WTC11 (cell line): ENCODE results near the gene MOB3C. TPM values are rescaled to one million over a fixed set of nuclear protein-coding genes. Genes with fewer than 3 reads are reported as not detected.
"Not testable (repeated sequence)": the region's sequence is repeated elsewhere in the genome, so short reads cannot be mapped to it uniquely, and the experiment has no call there.

Experiments
- ATAC-seq: fragments of 200-7000 bp; cut with Tn5 transposase; 2 replicates; pipeline ENCODE4 v1.10.0; 2021; ENCODE audit warnings: mild to moderate bottlenecking, moderate library complexity
- CTCF ChIA-PET: fragments of 300-600 bp; sonication (Branson Sonifier 250); formaldehyde crosslinking; loops from one replicate; lab custom pipeline; 2021; ENCODE audit warnings: antibody characterized with exemption; lab: Charles Lee
- POLR2A ChIA-PET: fragments of 350-600 bp; sonication (Branson Sonifier 250); formaldehyde crosslinking; loops from one replicate; lab custom pipeline; 2021; ENCODE audit warnings: antibody characterized with exemption; lab: Charles Lee
- DNase-seq: peaks from one replicate; pipeline ENCODE4 v3.0.0; 2021; ENCODE audit warnings: low spot score
- H3K27ac Mint-ChIP-seq: 2 replicates; pipeline ENCODE4 v1.8.0; 2021; ENCODE audit warnings: mixed read lengths
- H3K27me3 Mint-ChIP-seq: 2 replicates; pipeline ENCODE4 v1.8.0; 2021; ENCODE audit warnings: low read depth, mild to moderate bottlenecking, moderate library complexity, mixed read lengths
- H3K36me3 Mint-ChIP-seq: 2 replicates; pipeline ENCODE4 v1.8.0; 2021; ENCODE audit warnings: mixed read lengths
- H3K4me1 Mint-ChIP-seq: 2 replicates; pipeline ENCODE4 v1.8.0; 2022; ENCODE audit warnings: mixed read lengths
- H3K4me3 Mint-ChIP-seq: 2 replicates; pipeline ENCODE4 v1.8.0; 2021; ENCODE audit warnings: mild to moderate bottlenecking, moderate library complexity, mixed read lengths
- H3K9me3 Mint-ChIP-seq: 2 replicates; pipeline ENCODE4 v1.8.0; 2021; ENCODE audit warnings: mixed read lengths
- CBFB ChIP-seq: sonication (generic); formaldehyde crosslinking; IDR thresholded peaks from 2 replicates; pipeline ENCODE4 v1.8.1; 2022; ENCODE audit warnings: mild to moderate bottlenecking, low read depth, missing genetic modification reagents
- ESRRA ChIP-seq: sonication (generic); formaldehyde crosslinking; IDR thresholded peaks from 2 replicates; pipeline ENCODE4 v1.8.1; 2022; ENCODE audit warnings: mild to moderate bottlenecking, missing genetic modification reagents, borderline replicate concordance
- FOXJ3 ChIP-seq: sonication (generic); formaldehyde crosslinking; IDR thresholded peaks from 2 replicates; pipeline ENCODE4 v1.9.0; 2021; ENCODE audit warnings: missing genetic modification reagents, mild to moderate bottlenecking, borderline replicate concordance
- GABPB1 ChIP-seq: sonication (generic); formaldehyde crosslinking; IDR thresholded peaks from 2 replicates; pipeline ENCODE4 v1.8.1; 2023; ENCODE audit warnings: mild to moderate bottlenecking, missing genetic modification reagents
- GRHL2 ChIP-seq: fragments of 250-450 bp; sonication (Bioruptor Pico); IDR thresholded peaks from 2 replicates; pipeline ENCODE4 v1.8.0; 2022; ENCODE audit warnings: mild to moderate bottlenecking, moderate library complexity; ENCODE audit not compliant: insufficient replicate concordance, severe bottlenecking
- MXD4 ChIP-seq: fragments of 250-450 bp; sonication (Bioruptor Pico); IDR thresholded peaks from 2 replicates; pipeline ENCODE4 v1.8.0; 2021; ENCODE audit warnings: mild to moderate bottlenecking, moderate library complexity, borderline replicate concordance
- NR2C2 ChIP-seq: sonication (generic); formaldehyde crosslinking; IDR thresholded peaks from 2 replicates; pipeline ENCODE4 v1.8.0; 2022; ENCODE audit warnings: mild to moderate bottlenecking, missing genetic modification reagents
- OVOL2 ChIP-seq: fragments of 250-450 bp; sonication (Bioruptor Pico); IDR thresholded peaks from 2 replicates; pipeline ENCODE4 v1.9.0; 2021; ENCODE audit warnings: mild to moderate bottlenecking, borderline replicate concordance
- PRRX2 ChIP-seq: fragments of 250-450 bp; sonication (Bioruptor Pico); IDR thresholded peaks from 2 replicates; pipeline ENCODE4 v1.8.0; 2021; ENCODE audit warnings: mild to moderate bottlenecking
- RELA ChIP-seq: sonication (generic); formaldehyde crosslinking; IDR thresholded peaks from 2 replicates; pipeline ENCODE4 v1.8.1; 2022; ENCODE audit warnings: missing genetic modification reagents, mild to moderate bottlenecking, borderline replicate concordance
- ZBTB21 ChIP-seq: sonication (generic); formaldehyde crosslinking; IDR thresholded peaks from 2 replicates; pipeline ENCODE4 v1.8.1; 2023; ENCODE audit warnings: mild to moderate bottlenecking, missing genetic modification reagents, borderline replicate concordance
- ZNF219 ChIP-seq: sonication (generic); formaldehyde crosslinking; IDR thresholded peaks from 2 replicates; pipeline ENCODE4 v1.8.0; 2023; ENCODE audit warnings: missing genetic modification reagents, mild to moderate bottlenecking, borderline replicate concordance
- ZNF423 ChIP-seq: fragments of 250-450 bp; sonication (Bioruptor Pico); IDR thresholded peaks from 2 replicates; pipeline ENCODE4 v2.1.2; 2022; ENCODE audit warnings: mild to moderate bottlenecking, moderate library complexity
- ZNF671 ChIP-seq: fragments of 250-450 bp; sonication (Bioruptor Pico); IDR thresholded peaks from 2 replicates; pipeline ENCODE4 v1.8.0; 2021; ENCODE audit warnings: mild to moderate bottlenecking
- total RNA-seq: library from RNA; stranded (reverse); gene quantifications from 3 replicates; pipeline ENCODE4 v1.2.3, GENCODE V29; 2021
- TF ChIP-seq, protein P1 (sequence below): sonication (generic); formaldehyde crosslinking; IDR thresholded peaks from 2 replicates; pipeline ENCODE4 v1.8.1; 2023; ENCODE audit warnings: mild to moderate bottlenecking, missing genetic modification reagents, moderate library complexity
- TF ChIP-seq, protein P2 (sequence below): sonication (generic); formaldehyde crosslinking; IDR thresholded peaks from 2 replicates; pipeline ENCODE4 v1.8.1; 2023; ENCODE audit warnings: mild to moderate bottlenecking, missing genetic modification reagents
- TF ChIP-seq, protein P3 (sequence below): sonication (generic); formaldehyde crosslinking; IDR thresholded peaks from 2 replicates; pipeline ENCODE4 v1.8.0; 2023; ENCODE audit warnings: mild to moderate bottlenecking, missing genetic modification reagents
- TF ChIP-seq, protein P4 (sequence below): sonication (generic); formaldehyde crosslinking; IDR thresholded peaks from 2 replicates; pipeline ENCODE4 v1.8.0; 2022; ENCODE audit warnings: missing genetic modification reagents
- TF ChIP-seq, protein P5 (sequence below): fragments of 250-450 bp; sonication (Bioruptor Pico); conservative IDR thresholded peaks from 2 replicates; pipeline ENCODE4 v1.9.0; 2021; ENCODE audit warnings: mild to moderate bottlenecking
- TF ChIP-seq, protein P6 (sequence below): sonication (generic); formaldehyde crosslinking; IDR thresholded peaks from 2 replicates; pipeline ENCODE4 v1.8.0; 2022; ENCODE audit warnings: mild to moderate bottlenecking, missing genetic modification reagents

The MOB3C gene
- total RNA-seq, 1 experiment from 2014 or later, result 3.1 TPM

DNA sequence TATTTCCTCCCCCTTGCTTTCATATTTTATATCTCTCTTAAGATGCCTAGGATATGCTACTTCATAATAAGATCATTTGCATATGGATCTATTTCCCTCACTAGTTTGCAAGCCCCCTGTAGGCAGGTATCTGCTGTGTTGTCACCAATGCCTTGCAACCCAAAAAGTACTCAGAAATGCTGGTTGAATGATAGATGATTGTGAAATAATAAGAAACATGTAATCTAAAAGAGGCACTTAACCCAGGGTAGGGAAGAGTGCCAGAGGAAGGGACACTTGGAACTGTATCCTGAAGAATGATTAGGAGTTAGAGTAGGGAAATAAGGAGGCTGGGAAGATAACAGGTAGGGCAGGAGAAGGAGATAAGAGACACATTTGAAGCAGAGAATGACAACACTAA, 39.2 kb upstream of the MOB3C start (continued):
- TF ChIP-seq, protein P1, sequence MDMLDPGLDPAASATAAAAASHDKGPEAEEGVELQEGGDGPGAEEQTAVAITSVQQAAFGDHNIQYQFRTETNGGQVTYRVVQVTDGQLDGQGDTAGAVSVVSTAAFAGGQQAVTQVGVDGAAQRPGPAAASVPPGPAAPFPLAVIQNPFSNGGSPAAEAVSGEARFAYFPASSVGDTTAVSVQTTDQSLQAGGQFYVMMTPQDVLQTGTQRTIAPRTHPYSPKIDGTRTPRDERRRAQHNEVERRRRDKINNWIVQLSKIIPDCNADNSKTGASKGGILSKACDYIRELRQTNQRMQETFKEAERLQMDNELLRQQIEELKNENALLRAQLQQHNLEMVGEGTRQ, result no peak
- TF ChIP-seq GABPB1 (CRISPR knock-in tag), result no peak
- no peak for TF ChIP-seq ZBTB21 (CRISPR knock-in tag)
- TF ChIP-seq, protein P2, sequence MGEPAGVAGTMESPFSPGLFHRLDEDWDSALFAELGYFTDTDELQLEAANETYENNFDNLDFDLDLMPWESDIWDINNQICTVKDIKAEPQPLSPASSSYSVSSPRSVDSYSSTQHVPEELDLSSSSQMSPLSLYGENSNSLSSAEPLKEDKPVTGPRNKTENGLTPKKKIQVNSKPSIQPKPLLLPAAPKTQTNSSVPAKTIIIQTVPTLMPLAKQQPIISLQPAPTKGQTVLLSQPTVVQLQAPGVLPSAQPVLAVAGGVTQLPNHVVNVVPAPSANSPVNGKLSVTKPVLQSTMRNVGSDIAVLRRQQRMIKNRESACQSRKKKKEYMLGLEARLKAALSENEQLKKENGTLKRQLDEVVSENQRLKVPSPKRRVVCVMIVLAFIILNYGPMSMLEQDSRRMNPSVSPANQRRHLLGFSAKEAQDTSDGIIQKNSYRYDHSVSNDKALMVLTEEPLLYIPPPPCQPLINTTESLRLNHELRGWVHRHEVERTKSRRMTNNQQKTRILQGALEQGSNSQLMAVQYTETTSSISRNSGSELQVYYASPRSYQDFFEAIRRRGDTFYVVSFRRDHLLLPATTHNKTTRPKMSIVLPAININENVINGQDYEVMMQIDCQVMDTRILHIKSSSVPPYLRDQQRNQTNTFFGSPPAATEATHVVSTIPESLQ (CRISPR knock-in tag), result no peak
- TF ChIP-seq, protein P3, sequence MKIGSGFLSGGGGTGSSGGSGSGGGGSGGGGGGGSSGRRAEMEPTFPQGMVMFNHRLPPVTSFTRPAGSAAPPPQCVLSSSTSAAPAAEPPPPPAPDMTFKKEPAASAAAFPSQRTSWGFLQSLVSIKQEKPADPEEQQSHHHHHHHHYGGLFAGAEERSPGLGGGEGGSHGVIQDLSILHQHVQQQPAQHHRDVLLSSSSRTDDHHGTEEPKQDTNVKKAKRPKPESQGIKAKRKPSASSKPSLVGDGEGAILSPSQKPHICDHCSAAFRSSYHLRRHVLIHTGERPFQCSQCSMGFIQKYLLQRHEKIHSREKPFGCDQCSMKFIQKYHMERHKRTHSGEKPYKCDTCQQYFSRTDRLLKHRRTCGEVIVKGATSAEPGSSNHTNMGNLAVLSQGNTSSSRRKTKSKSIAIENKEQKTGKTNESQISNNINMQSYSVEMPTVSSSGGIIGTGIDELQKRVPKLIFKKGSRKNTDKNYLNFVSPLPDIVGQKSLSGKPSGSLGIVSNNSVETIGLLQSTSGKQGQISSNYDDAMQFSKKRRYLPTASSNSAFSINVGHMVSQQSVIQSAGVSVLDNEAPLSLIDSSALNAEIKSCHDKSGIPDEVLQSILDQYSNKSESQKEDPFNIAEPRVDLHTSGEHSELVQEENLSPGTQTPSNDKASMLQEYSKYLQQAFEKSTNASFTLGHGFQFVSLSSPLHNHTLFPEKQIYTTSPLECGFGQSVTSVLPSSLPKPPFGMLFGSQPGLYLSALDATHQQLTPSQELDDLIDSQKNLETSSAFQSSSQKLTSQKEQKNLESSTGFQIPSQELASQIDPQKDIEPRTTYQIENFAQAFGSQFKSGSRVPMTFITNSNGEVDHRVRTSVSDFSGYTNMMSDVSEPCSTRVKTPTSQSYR (CRISPR knock-in tag), result no peak
- TF ChIP-seq, protein P4, sequence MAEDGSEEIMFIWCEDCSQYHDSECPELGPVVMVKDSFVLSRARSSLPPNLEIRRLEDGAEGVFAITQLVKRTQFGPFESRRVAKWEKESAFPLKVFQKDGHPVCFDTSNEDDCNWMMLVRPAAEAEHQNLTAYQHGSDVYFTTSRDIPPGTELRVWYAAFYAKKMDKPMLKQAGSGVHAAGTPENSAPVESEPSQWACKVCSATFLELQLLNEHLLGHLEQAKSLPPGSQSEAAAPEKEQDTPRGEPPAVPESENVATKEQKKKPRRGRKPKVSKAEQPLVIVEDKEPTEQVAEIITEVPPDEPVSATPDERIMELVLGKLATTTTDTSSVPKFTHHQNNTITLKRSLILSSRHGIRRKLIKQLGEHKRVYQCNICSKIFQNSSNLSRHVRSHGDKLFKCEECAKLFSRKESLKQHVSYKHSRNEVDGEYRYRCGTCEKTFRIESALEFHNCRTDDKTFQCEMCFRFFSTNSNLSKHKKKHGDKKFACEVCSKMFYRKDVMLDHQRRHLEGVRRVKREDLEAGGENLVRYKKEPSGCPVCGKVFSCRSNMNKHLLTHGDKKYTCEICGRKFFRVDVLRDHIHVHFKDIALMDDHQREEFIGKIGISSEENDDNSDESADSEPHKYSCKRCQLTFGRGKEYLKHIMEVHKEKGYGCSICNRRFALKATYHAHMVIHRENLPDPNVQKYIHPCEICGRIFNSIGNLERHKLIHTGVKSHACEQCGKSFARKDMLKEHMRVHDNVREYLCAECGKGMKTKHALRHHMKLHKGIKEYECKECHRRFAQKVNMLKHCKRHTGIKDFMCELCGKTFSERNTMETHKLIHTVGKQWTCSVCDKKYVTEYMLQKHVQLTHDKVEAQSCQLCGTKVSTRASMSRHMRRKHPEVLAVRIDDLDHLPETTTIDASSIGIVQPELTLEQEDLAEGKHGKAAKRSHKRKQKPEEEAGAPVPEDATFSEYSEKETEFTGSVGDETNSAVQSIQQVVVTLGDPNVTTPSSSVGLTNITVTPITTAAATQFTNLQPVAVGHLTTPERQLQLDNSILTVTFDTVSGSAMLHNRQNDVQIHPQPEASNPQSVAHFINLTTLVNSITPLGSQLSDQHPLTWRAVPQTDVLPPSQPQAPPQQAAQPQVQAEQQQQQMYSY (CRISPR knock-in tag), result no peak
- no peak for TF ChIP-seq ZNF219 (CRISPR knock-in tag)
- TF ChIP-seq GRHL2 (CRISPR knock-in tag), result no peak
- TF ChIP-seq MXD4 (CRISPR knock-in tag), result no peak
- TF ChIP-seq RELA (CRISPR knock-in tag), result no peak
- TF ChIP-seq CBFB (CRISPR knock-in tag), result no peak
- no peak for TF ChIP-seq FOXJ3

DNA sequence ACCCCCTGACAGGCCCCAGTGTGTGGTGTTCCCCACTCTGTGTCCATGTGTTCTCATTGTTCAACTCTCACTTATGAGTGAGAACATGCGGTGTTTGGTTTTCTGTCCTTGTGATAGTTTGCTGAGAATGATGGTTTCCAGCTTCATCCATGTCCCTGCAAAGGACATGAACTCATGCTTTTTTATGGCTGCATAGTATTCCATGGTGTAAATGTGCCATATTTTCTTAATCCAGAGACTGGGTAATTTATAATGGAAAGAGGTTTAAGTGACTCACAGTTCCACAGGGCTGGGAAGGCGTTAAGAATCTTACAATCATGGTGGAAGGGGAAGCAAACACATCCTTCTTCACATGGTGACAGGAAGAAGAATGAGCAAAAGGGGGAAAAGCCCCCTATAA, 38.1 kb upstream of the MOB3C start:
- CTCF ChIA-PET, H3K27me3 Mint-ChIP-seq, H3K4me3 Mint-ChIP-seq, ATAC-seq, DNase-seq, H3K27ac Mint-ChIP-seq, H3K4me1 Mint-ChIP-seq: not testable (repeated sequence)
- POLR2A ChIA-PET, result interaction anchor here (0.6 kb wide), 1 partner anchor 66 kb away, joined by 4 read pairs; no protein-coding TSS in a partner anchor
- Mint-ChIP-seq H3K9me3 (peaks cover 16% of the 10 kb centered on the region), H3K36me3 (peaks cover 49% of the 10 kb centered on the region)

DNA sequence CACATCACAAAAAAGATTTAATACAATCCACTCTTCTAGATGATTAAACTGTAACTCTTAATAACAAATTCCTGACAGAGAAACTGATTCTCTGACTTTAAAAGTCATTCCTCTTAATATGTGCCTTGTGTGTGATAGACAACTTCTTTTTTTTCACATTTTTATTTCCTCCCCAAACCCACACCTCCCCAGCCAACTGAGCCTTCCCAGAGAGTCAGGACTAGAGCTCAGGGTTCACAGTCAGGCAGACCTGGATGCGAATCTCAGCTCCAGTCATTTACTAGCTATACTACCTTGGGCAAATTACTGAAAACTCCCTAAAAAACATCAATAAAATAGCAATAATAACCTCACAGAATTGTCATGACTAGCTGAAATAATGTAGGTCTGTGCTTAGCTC, 37.4 kb upstream of the MOB3C start:
- no peaks in the 10 kb centered on the region for H3K4me1 Mint-ChIP-seq
- no peak overlapping the region for H3K4me3 Mint-ChIP-seq
- H3K27ac Mint-ChIP-seq, result no peak overlapping the region
- no peak for DNase-seq
- ChIA-PET CTCF (no interaction called here), POLR2A (interaction anchor here (0.6 kb wide), 1 partner anchor 65 kb away, joined by 4 read pairs; no protein-coding TSS in a partner anchor)
- H3K36me3 Mint-ChIP-seq, result peaks cover 56% of the 10 kb centered on the region
- no peaks in the 10 kb centered on the region for H3K27me3 Mint-ChIP-seq
- no peak for ATAC-seq
- peaks cover 22% of the 10 kb centered on the region for H3K9me3 Mint-ChIP-seq
- TF ChIP-seq PRRX2, result no peak
- TF ChIP-seq ESRRA (CRISPR knock-in tag), result no peak
- TF ChIP-seq, protein P5, sequence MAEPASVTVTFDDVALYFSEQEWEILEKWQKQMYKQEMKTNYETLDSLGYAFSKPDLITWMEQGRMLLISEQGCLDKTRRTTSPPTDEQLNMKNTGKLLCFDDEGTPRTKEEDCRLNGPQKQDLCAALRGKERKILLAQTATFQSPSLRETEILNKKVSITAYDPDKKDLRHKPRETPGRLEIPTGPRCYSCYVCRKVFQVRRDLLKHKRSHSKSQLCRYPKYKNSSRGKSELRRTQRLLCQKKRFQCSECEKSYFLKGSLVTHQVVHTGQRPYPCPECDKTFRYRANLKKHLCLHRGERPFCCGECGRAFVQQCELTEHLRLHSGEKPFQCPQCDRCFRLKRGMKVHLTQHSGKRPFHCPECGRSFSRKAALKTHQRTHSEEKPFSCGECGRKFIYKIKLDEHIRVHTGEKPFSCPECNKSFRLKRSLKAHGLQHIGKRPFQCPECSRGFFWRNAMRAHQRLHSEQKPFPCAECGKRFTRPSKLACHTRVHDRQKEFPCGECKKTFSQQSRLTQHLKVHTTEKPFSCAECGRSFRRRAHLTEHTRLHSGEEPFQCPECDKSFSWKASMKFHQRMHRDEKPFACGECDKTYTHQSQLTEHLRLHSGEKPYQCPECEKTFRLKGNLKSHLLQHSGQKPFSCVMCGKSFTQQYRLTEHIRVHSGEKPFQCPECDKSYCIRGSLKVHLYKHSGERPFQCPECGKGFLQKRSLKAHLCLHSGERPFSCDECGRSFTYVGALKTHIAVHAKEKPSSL (CRISPR knock-in tag), result no peak
- no peak for TF ChIP-seq ZNF423
- no peak for TF ChIP-seq NR2C2 (CRISPR knock-in tag)
- no peak for TF ChIP-seq OVOL2 (CRISPR knock-in tag)
- TF ChIP-seq, protein P6, sequence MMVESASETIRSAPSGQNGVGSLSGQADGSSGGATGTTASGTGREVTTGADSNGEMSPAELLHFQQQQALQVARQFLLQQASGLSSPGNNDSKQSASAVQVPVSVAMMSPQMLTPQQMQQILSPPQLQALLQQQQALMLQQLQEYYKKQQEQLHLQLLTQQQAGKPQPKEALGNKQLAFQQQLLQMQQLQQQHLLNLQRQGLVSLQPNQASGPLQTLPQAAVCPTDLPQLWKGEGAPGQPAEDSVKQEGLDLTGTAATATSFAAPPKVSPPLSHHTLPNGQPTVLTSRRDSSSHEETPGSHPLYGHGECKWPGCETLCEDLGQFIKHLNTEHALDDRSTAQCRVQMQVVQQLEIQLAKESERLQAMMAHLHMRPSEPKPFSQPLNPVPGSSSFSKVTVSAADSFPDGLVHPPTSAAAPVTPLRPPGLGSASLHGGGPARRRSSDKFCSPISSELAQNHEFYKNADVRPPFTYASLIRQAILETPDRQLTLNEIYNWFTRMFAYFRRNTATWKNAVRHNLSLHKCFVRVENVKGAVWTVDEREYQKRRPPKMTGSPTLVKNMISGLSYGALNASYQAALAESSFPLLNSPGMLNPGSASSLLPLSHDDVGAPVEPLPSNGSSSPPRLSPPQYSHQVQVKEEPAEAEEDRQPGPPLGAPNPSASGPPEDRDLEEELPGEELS (CRISPR knock-in tag), result no peak
- TF ChIP-seq ZNF671 (CRISPR knock-in tag), result no peak
